Pancreas (tissue), 10 donors: Measurements from ENCODE around the gene COL25A1. TPM values are rescaled to one million over a fixed set of nuclear protein-coding genes. Genes with fewer than 3 reads are reported as not detected.

Source experiments
- ATAC-seq, 4 donors: fragments of 200-7000 bp; cut with Tn5 transposase; one replicate each; pipeline versions ENCODE4 v1.8.0 to v1.9.1; 2020; ENCODE audit warnings: mild to moderate bottlenecking in 4 of 4, moderate library complexity in 4 of 4
- DNase-seq, 6 donors: peaks; one replicate each; pipeline ENCODE4 v3.0.0-alpha.2; 2020
- FAIRE-seq: peaks from 2 replicates; lab custom pipeline; 2012; peaks lifted over from hg19 to GRCh38; lab: Jason Lieb, UNC
- H3K27ac ChIP-seq, 4 donors: fragments of 200-600 bp; sonication (generic); 1 replicate in 3 of 4; 2 replicates in 1 of 4; pipeline versions ENCODE4 v1.5.0 to v1.8.0; 2020
- H3K27me3 ChIP-seq, 4 donors: fragments of 200-600 bp; one replicate each; pipeline ENCODE4 v1.8.0; 2021
- H3K36me3 ChIP-seq, 3 donors: fragments of 200-600 bp; sonication (generic) in 1 of 3; one replicate each; pipeline versions ENCODE4 v1.5.0 to v1.8.0; 2020 to 2021
- H3K4me1 ChIP-seq, 3 donors: fragments of 200-600 bp; one replicate each; pipeline ENCODE4 v1.8.0; 2021
- H3K4me3 ChIP-seq, 4 donors: fragments of 200-600 bp; sonication (generic) in 2 of 4; one replicate each; pipeline versions ENCODE4 v1.5.0 to v1.8.0; 2020 to 2021
- H3K9me3 ChIP-seq, 4 donors: fragments of 200-600 bp; one replicate each; pipeline ENCODE4 v1.8.0; 2021
- CTCF ChIP-seq, 4 donors: fragments of 200-600 bp; sonication (generic) in 3 of 4; IDR thresholded peaks; one replicate each; pipeline versions ENCODE4 v1.5.0 to v1.8.0; 2021; ENCODE audit warnings: antibody characterized with exemption in 4 of 4
- WGBS, 2 donors: extraction: QIAGEN DNeasy Blood & Tissue Kit; methylation state at CpG; one replicate each; pipeline ENCODE4 v1.1.7; 2013; 5-methylcytosine and 5-hydroxymethylcytosine counted together
- intact Hi-C, 3 donors: fragments of 100-400 bp; cut with DNase I; formaldehyde crosslinking; loops; one replicate each; pipeline versions ENCODE4 v1.11.1 to v1.14.2; 2022
- polyA plus RNA-seq, 2 donors: library from polyadenylated mRNA; stranded (reverse); fragments of 200-250 nt; gene quantifications; one replicate each; pipeline ENCODE4 v1.2.3, GENCODE V29; 2013
- total RNA-seq, 6 donors: library from RNA; stranded (reverse); fragmentation: NEBNext Ultra II Directional in 4 of 6; extraction: Animal tissue kit (Norgen Biotek cat#: 25700) in 4 of 6; gene quantifications; one replicate each; pipeline versions ENCODE4 v1.2.1 to v1.2.4, GENCODE V29; 2021 to 2023
- donor health status: healthy with polysubstance abuse.
- donor health status: DM: no; HTN: no; CAD: no; lungs with moderate emphysema.
- donor health status: DM: no; HTN: no; CAD: no.
- donor health status: control.
- donor health status: control.
- donor health status: Bipolar disorder and iron deficiency.
- donor health status: DM: yes; HTN: yes; CAD: no.
- donor health status: DM: no; HTN: no; CAD: no.
- donor health status: DM: no; HTN: no; CAD: no.
- donor health status: DM: yes; HTN: yes; CAD: no.

Gene COL25A1
- total and polyA plus RNA-seq, 8 donors: 0.08 to 0.46 (median 0.22) TPM

GRCh38 chr4:109238746-109239145 lies 63.7 kb downstream of the COL25A1 start:
- H3K4me1 ChIP-seq: no peaks in the 10 kb centered on the region
- H3K36me3 ChIP-seq: no peaks in the 10 kb centered on the region
- FAIRE-seq (no peak), ATAC-seq (no peak), DNase-seq (no peak)
- WGBS, 2 donors: 60 to 64% methylated on average over 2 of the region's 2 CpGs
- H3K4me3 ChIP-seq: no peak overlapping the region
- no peak overlapping the region for H3K27ac ChIP-seq
- H3K9me3 ChIP-seq: no peaks in the 10 kb centered on the region
- TF ChIP-seq CTCF (IDR thresholded peaks at IDR 0.05): no peak
- H3K27me3 ChIP-seq: no peaks in the 10 kb centered on the region
- intact Hi-C loops: no loop called here

GRCh38 chr4:109235683-109236082 lies 66.8 kb downstream of the COL25A1 start:
- H3K4me3 ChIP-seq: no peak overlapping the region
- no peak for ATAC-seq
- no peaks in the 10 kb centered on the region for H3K4me1 ChIP-seq
- no peaks in the 10 kb centered on the region for H3K36me3 ChIP-seq
- DNase-seq: no peak
- H3K9me3 ChIP-seq: no peaks in the 10 kb centered on the region
- no peak for TF ChIP-seq CTCF (IDR thresholded peaks at IDR 0.05)
- intact Hi-C loops: no loop called here
- no peak for FAIRE-seq
- no peak overlapping the region for H3K27ac ChIP-seq
- H3K27me3 ChIP-seq: no peaks in the 10 kb centered on the region
- 82 to 87% methylated on average over 1 of the region's 1 CpG for WGBS, 2 donors

- no peaks in the 10 kb centered on the region for H3K4me1 ChIP-seq
- no peaks in the 10 kb centered on the region for H3K27me3 ChIP-seq
- 79 to 89% methylated on average over 2 of the region's 2 CpGs for WGBS, 2 donors
- DNase-seq (no peak), ATAC-seq (no peak), FAIRE-seq (no peak)
- no peak overlapping the region for H3K4me3 ChIP-seq
- TF ChIP-seq CTCF (IDR thresholded peaks at IDR 0.05): no peak
- no peaks in the 10 kb centered on the region for H3K36me3 ChIP-seq
- intact Hi-C loops: no loop called here
- H3K27ac ChIP-seq: no peak overlapping the region
- no peaks in the 10 kb centered on the region for H3K9me3 ChIP-seq
Observed at GRCh38 chr4:109234596-109234995, 67.9 kb downstream of the COL25A1 start.

DNA sequence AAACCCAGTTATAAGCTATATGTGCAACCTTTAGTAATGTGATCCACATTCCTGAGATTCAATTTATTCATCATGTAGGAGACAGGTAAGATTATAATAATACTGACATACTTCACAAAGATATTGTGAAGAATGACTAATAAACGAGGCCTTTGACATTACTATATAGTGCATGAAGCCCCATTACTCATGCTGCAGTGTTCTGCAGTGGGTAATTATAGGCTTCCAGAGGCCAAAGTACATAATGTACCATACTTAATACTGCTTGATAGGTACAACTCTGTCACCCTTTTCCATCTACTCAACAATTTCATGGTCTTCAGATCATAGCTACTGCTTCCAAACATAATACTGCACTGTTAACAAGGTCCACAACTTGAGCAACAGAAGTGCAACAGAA lies 68.9 kb downstream of the COL25A1 start:
- H3K9me3 ChIP-seq: no peaks in the 10 kb centered on the region
- H3K27me3 ChIP-seq: no peaks in the 10 kb centered on the region
- no peak overlapping the region for H3K27ac ChIP-seq
- no peaks in the 10 kb centered on the region for H3K36me3 ChIP-seq
- H3K4me1 ChIP-seq: no peaks in the 10 kb centered on the region
- 42 to 65% methylated on average over 1 of the region's 1 CpG for WGBS, 2 donors
- ATAC-seq (no peak), DNase-seq (no peak), FAIRE-seq (no peak)
- no peak for TF ChIP-seq CTCF (IDR thresholded peaks at IDR 0.05)
- no peak overlapping the region for H3K4me3 ChIP-seq
- intact Hi-C loops: no loop called here

- no peak for DNase-seq
- no peaks in the 10 kb centered on the region for H3K36me3 ChIP-seq
- no peak overlapping the region for H3K4me3 ChIP-seq
- no peaks in the 10 kb centered on the region for H3K27me3 ChIP-seq
- no peak for ATAC-seq
- 76 to 78% methylated on average over 1 of the region's 1 CpG for WGBS, 2 donors
- intact Hi-C loops: no loop called here
- FAIRE-seq: no peak
- H3K4me1 ChIP-seq: no peaks in the 10 kb centered on the region
- H3K9me3 ChIP-seq: no peaks in the 10 kb centered on the region
- no peak for TF ChIP-seq CTCF (IDR thresholded peaks at IDR 0.05)
- no peak overlapping the region for H3K27ac ChIP-seq
Observed at GRCh38 chr4:109232681-109233080, 69.8 kb downstream of the COL25A1 start.
